Lower leg skin (tissue), 4 donors: ENCODE measurements around the gene DTX1. TPM values are rescaled to one million over a fixed set of nuclear protein-coding genes. Genes with fewer than 3 reads are reported as not detected.
"Not testable (repeated sequence)": the region's sequence is repeated elsewhere in the genome, so short reads cannot be mapped to it uniquely, and the experiment has no call there.

Experiments used
- DNase-seq, 2 donors: peaks; one replicate each; pipeline ENCODE4 v3.0.0-alpha.2; 2019; ENCODE audit warnings: low spot score in 2 of 2
- H3K4me3 ChIP-seq: fragments of 200-600 bp; sonication (generic); 2 replicates; pipeline ENCODE4 v1.5.1; 2017; ENCODE audit warnings: mild to moderate bottlenecking, low read depth; ENCODE audit not compliant: poor library complexity, severe bottlenecking
- POLR2A ChIP-seq, 2 donors: fragments of 450-650 bp; IDR thresholded peaks; one replicate each; pipeline ENCODE4 v1.6.1; 2016 to 2017; ENCODE audit warnings: antibody characterized with exemption in 2 of 2, mild to moderate bottlenecking in 1 of 2, moderate library complexity in 1 of 2
- WGBS, 2 donors: methylation state at CpG; one replicate each; pipeline ENCODE4 v1.1.5; 2018; 5-methylcytosine and 5-hydroxymethylcytosine counted together
- intact Hi-C: fragments of 100-400 bp; cut with DNase I; formaldehyde crosslinking; loops from one replicate; pipeline ENCODE4 v1.15.0; 2023; ENCODE audit warnings: low total_unique reads
- total RNA-seq, 4 donors: library from RNA; depleted of rRNA; stranded (reverse); fragments of >200 nt; gene quantifications; one replicate each; pipeline ENCODE4 v1.1.0, GENCODE V29; 2016
- TF ChIP-seq, protein P1 (sequence below), 3 donors: fragments of 450-650 bp; IDR thresholded peaks; one replicate each; pipeline ENCODE4 v1.5.1; 2016; ENCODE audit warnings: antibody characterized with exemption in 3 of 3, mild to moderate bottlenecking in 3 of 3, moderate library complexity in 2 of 3

DTX1 gene
- total RNA-seq, 4 donors from 2014 or later, result 1.5 to 5.0 (median 3.4) TPM

DNA sequence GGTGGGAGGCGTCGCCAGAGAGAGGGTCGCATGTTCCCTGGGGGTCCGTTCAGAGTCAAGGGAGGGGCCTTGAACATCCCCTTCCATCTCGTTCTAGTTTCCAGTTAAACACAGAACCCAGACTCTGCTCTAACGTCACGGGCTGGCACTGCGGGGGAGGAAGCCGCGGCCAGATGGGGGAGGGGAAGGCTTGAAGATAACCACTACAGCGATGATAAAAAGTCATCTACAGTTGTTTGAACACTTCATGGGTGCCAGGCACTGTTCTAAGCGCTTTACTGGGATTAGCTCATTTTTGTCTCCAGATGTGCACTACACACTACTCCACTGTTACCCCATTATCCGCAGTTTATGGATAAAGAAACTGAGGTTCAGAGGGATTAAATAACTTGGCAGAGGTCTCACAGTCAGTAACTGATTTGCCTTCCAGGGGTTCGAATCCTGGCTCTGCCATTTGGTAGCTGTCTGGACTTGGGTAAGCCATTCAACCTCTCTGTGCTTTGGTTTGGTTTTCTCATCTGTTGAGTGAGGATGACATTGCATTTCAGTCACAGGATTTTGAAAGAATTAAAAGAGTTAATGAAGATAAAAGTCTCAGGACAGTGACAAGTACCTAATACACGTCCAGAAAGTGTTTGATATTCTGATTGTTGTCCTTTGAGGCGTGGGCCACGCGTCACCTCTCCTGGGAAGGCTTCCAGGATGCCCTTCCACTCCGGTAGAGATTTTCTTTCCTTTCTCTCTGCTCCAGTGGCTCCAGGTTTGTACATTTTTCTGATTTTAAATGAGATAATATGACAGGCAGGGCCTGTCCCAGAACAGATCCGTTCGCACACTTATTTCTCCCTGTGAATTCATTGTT is 79.8 kb downstream of the DTX1 start:
- TF ChIP-seq POLR2A (IDR thresholded peaks at IDR 0.05), result no peak
- TF ChIP-seq, protein P1, sequence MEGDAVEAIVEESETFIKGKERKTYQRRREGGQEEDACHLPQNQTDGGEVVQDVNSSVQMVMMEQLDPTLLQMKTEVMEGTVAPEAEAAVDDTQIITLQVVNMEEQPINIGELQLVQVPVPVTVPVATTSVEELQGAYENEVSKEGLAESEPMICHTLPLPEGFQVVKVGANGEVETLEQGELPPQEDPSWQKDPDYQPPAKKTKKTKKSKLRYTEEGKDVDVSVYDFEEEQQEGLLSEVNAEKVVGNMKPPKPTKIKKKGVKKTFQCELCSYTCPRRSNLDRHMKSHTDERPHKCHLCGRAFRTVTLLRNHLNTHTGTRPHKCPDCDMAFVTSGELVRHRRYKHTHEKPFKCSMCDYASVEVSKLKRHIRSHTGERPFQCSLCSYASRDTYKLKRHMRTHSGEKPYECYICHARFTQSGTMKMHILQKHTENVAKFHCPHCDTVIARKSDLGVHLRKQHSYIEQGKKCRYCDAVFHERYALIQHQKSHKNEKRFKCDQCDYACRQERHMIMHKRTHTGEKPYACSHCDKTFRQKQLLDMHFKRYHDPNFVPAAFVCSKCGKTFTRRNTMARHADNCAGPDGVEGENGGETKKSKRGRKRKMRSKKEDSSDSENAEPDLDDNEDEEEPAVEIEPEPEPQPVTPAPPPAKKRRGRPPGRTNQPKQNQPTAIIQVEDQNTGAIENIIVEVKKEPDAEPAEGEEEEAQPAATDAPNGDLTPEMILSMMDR (IDR thresholded peaks at IDR 0.05), result no peak
- DNase-seq, result no peak
- no peak overlapping the region for H3K4me3 ChIP-seq
- intact Hi-C loops, result no loop called here
- WGBS, 2 donors, result 28 to 29% methylated on average over 21 of the region's 21 CpGs

DNA sequence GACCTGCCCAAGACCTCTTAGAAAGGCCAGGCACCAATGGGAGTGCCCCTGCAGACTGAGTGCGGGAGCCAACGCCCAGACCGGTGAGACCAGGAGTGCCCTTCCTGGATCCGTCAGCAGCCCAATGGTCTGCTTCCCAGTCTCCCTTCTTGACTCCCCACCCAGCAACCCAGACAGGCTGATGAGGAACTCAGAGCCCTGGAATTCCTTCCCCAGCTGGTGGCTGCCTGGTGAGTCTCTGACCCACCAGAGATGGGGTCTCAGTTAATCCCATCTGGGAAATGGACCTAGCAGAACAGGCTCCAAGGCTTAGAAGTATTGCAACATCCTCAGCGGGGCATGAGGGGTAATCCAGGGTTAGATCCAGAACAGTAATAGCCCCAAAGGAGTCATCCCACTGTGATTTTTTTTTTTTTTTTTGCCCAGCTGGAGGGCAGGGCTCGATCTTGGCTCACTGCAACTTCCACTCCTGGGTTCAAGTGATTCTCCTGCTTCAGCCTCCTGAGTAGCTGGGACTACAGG is 80.5 kb downstream of the DTX1 start:
- DNase-seq, result no peak
- no peak overlapping the region for H3K4me3 ChIP-seq
- intact Hi-C loops, result no loop called here
- 57 to 68% methylated on average over 6 of the region's 6 CpGs for WGBS, 2 donors
- no peak for TF ChIP-seq POLR2A (IDR thresholded peaks at IDR 0.05)
- TF ChIP-seq, protein P1 (IDR thresholded peaks at IDR 0.05), result no peak

DNA sequence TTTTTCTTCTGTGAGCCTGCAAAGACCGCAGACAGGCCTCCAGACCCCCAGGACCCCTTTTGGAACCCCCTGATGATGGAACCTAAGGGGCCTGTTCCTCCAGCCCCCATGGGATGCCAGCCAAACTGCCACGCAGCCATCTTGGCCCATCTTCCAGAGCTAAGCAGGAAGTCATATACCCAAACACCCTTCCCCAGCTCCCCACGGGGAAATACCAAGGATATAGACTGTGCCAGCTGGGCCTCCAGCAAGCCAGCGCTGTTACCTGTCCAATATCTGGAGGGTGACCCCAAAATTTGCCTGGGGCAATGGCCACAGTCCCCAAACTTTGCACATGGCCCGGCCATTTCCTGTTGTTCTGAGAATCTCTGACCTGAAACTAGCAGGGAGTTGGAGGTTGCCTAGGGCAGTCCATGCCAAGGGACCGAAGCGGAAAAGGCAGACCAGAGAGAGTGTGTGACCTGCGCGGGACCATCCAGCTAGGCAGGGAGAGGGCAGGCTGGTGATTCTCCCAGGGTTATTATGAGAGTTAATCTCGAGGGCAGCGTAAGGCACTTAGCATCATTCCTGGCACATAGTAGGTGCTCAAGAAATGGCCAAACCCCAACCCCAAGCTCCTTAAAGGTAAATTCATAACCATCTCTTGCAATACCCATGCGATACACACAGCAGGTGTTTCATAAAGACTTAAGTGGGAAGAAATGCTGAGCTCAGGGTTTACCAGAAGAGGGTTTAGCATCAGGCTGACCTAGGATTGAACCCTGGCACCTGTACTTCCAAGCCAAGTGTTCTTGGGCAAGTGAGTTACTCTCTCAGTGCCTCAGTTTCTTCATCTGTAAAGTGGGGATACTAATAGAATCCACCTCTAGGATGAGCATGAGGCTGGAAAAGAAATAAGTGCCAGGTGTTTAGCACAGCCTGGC is 81.6 kb downstream of the DTX1 start:
- DNase-seq, result no peak
- H3K4me3 ChIP-seq, result no peak overlapping the region
- WGBS, 2 donors, result 75 to 79% methylated on average over 12 of the region's 12 CpGs
- TF ChIP-seq POLR2A (IDR thresholded peaks at IDR 0.05), result no peak
- TF ChIP-seq, protein P1 (IDR thresholded peaks at IDR 0.05), result no peak
- intact Hi-C loops, result no loop called here

DNA sequence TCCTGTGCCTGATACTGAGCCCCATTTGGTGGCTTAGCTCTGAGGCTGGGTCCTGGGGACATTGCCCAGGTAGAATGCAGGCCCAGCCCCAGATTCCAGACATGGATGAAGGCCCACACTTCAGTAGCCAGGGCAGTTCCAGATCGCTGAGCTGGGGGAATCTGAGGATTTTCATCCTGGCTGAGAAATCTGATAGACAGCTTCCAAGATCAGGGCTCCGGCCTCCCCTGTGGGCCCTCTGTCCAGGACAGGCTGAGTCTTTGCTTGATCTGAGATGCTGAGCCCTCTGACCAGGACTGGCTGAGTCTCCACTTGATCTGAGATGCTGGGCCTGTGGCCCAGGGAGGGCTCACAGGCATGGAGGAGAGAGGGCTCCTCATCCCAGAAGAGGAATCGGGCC is 82.3 kb downstream of the DTX1 start:
- H3K4me3 ChIP-seq, result no peak overlapping the region
- DNase-seq, result no peak
- TF ChIP-seq POLR2A (IDR thresholded peaks at IDR 0.05), result no peak
- TF ChIP-seq, protein P1 (IDR thresholded peaks at IDR 0.05), result no peak
- intact Hi-C loops, result no loop called here
- 84 to 96% methylated on average over 3 of the region's 3 CpGs for WGBS, 2 donors

DNA sequence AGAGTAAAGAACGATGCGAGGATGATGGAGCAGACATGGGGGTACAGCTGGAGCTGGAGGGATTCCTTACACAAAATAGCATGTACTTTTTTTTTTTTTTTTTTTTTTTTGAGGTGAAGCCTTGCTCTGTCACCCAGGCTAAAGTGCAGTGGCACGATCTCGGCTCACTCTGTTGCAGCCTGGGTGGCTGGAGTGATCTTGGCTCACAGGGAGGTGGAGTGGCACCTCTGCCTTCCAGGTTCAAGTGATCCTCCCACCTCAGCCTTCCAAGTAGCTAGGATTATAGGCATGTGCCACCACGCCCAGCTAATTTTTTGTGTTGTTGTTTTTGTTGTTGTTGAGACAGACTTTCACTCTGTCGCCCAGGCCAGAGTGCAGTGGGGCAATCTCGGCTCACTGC is 84.2 kb downstream of the DTX1 start:
- intact Hi-C loops, result no loop called here
- H3K4me3 ChIP-seq, result no peak overlapping the region
- no peak for DNase-seq
- 58 to 74% methylated on average over 7 of the region's 7 CpGs for WGBS, 2 donors
- TF ChIP-seq, protein P1 (IDR thresholded peaks at IDR 0.05), result no peak
- no peak for TF ChIP-seq POLR2A (IDR thresholded peaks at IDR 0.05)

DNA sequence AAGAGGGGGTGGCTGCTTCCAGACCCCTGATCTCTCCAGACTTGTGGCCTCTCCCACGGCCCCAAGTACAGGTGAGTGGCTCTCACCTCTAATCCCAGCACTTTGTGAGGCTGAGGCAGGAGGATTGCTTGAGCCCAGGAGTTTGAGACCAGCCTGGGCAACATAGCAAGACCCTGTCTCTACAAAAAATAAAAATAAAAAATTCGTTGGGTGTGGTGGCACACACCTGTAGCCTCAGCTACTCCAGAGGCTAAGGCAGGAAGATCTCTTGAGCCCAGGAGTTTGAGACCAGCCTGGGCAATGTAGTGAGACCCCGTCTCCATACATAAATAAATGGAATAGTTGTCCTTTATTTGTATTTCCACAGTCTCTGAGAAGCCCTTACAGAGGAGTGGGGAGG is 85.2 kb downstream of the DTX1 start:
- intact Hi-C loops, H3K4me3 ChIP-seq, DNase-seq: not testable (repeated sequence)
- 68 to 75% methylated on average over 3 of the region's 3 CpGs for whole genome bisulfite sequencing, 2 donors
